Suprapubic skin (tissue), 4 donors: ENCODE measurements around the gene TAB3. TPM values are rescaled to one million over a fixed set of nuclear protein-coding genes. Genes with fewer than 3 reads are reported as not detected.

Experiments
- DNase-seq, 2 donors: peaks; one replicate each; pipeline ENCODE4 v3.0.0-alpha.2; 2019; ENCODE audit warnings: low spot score in 2 of 2
- H3K27ac ChIP-seq: fragments of 200-600 bp; sonication (generic); one replicate; pipeline ENCODE4 v1.5.1; 2019
- H3K27me3 ChIP-seq: fragments of 200-600 bp; sonication (generic); one replicate; pipeline ENCODE4 v1.5.1; 2019
- H3K36me3 ChIP-seq: fragments of 200-600 bp; sonication (generic); one replicate; pipeline ENCODE4 v1.5.1; 2019
- H3K4me1 ChIP-seq: fragments of 200-600 bp; sonication (generic); one replicate; pipeline ENCODE4 v1.5.1; 2019
- H3K4me3 ChIP-seq: fragments of 200-600 bp; sonication (generic); one replicate; pipeline ENCODE4 v1.5.1; 2019; ENCODE audit warnings: mild to moderate bottlenecking
- H3K9me3 ChIP-seq: fragments of 200-600 bp; sonication (generic); one replicate; pipeline ENCODE4 v1.5.1; 2019
- CTCF ChIP-seq, 2 donors: fragments of 200-600 bp in 1 of 2; fragments of 450-650 bp in 1 of 2; sonication (generic) in 1 of 2; IDR thresholded peaks; one replicate each; pipeline ENCODE4 v1.5.1; 2016 to 2019; ENCODE audit warnings: antibody characterized with exemption in 2 of 2, mild to moderate bottlenecking in 1 of 2, moderate library complexity in 1 of 2
- EP300 ChIP-seq: sonication (generic); formaldehyde crosslinking; IDR thresholded peaks from one replicate; pipeline ENCODE4 v1.6.1; 2017; ENCODE audit warnings: antibody characterized with exemption
- POLR2A ChIP-seq, 2 donors: fragments of 450-650 bp; IDR thresholded peaks; one replicate each; pipeline ENCODE4 v1.6.1; 2017; ENCODE audit warnings: antibody characterized with exemption in 2 of 2, mild to moderate bottlenecking in 2 of 2, moderate library complexity in 2 of 2
- POLR2AphosphoS5 ChIP-seq, 3 donors: sonication (generic); formaldehyde crosslinking; IDR thresholded peaks; one replicate each; pipeline ENCODE4 v1.6.1; 2017; ENCODE audit warnings: antibody characterized with exemption in 3 of 3
- WGBS: methylation state at CpG from one replicate; pipeline ENCODE4 v1.1.5; 2018; 5-methylcytosine and 5-hydroxymethylcytosine counted together
- total RNA-seq, 4 donors: library from RNA; depleted of rRNA; stranded (reverse); fragments of >200 nt; gene quantifications; one replicate each; pipeline ENCODE4 v1.1.0, GENCODE V29; 2016

TAB3 gene
- total RNA-seq, 4 donors from 2014 or later = 23.2 to 41.9 (median 26.8) TPM

DNA sequence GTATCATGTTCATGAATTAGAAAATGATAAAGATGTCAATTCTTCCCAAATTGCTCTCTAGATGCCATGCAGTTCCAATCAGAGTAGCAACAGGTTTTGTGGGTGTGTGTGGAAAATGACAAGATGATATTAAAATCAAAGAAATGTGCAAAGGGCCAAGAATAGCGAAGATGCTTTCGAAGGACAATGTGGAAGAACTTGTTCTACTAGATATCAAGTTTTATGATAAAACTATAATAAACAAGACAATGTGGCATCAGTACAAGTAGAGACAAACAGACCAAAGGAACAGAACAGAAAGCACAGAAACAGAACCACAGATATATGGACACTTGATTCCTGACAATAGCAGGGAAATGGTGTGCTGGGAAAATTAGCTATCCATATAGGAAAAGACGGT lies 9.0 kb downstream of the TAB3 start:
- no peak overlapping the region for H3K27ac ChIP-seq
- no peaks in the 10 kb centered on the region for H3K36me3 ChIP-seq
- no peaks in the 10 kb centered on the region for H3K27me3 ChIP-seq
- TF ChIP-seq CTCF (IDR thresholded peaks at IDR 0.05) = no peak
- TF ChIP-seq POLR2AphosphoS5 (IDR thresholded peaks at IDR 0.05) = no peak
- no peak for TF ChIP-seq POLR2A (IDR thresholded peaks at IDR 0.05)
- no peak for TF ChIP-seq EP300
- WGBS = 56% methylated on average over 3 of the region's 3 CpGs
- H3K9me3 ChIP-seq = no peaks in the 10 kb centered on the region
- H3K4me1 ChIP-seq = peaks cover 2% of the 10 kb centered on the region
- no peak for DNase-seq
- no peak overlapping the region for H3K4me3 ChIP-seq

DNA sequence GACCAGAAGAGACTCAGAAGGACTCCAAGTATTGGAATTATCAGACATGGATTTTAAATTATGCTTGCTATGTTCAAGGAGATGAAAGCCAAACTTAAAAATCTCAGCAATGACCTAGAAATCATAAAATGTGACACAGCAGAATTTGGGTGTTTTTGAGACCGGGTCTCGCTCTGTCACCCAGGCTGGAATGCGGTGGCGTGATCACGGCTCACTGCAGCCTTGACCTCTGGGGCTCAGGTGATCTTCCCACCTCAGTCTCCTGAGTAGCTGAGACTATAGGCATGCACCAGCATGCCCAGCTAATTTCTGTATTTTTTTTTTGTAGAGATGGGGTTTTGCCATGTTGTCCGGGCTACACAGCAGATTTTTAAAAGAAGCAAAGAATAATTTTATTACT lies 12.7 kb downstream of the TAB3 start:
- peaks cover 2% of the 10 kb centered on the region for H3K4me1 ChIP-seq
- TF ChIP-seq POLR2AphosphoS5 (IDR thresholded peaks at IDR 0.05) (no peak), CTCF (IDR thresholded peaks at IDR 0.05) (no peak), POLR2A (IDR thresholded peaks at IDR 0.05) (no peak), EP300 (no peak)
- H3K4me3 ChIP-seq = no peak overlapping the region
- 84% methylated on average over 6 of the region's 6 CpGs for WGBS
- DNase-seq = no peak
- no peaks in the 10 kb centered on the region for H3K9me3 ChIP-seq
- H3K36me3 ChIP-seq = no peaks in the 10 kb centered on the region
- H3K27me3 ChIP-seq = no peaks in the 10 kb centered on the region
- no peak overlapping the region for H3K27ac ChIP-seq

GRCh38 chrX:30875957-30876356 lies 13.1 kb downstream of the TAB3 start:
- no peaks in the 10 kb centered on the region for H3K27me3 ChIP-seq
- H3K4me3 ChIP-seq = no peak overlapping the region
- peaks cover 2% of the 10 kb centered on the region for H3K4me1 ChIP-seq
- H3K27ac ChIP-seq = no peak overlapping the region
- 68% methylated on average over 3 of the region's 3 CpGs for WGBS
- no peak for DNase-seq
- no peak for TF ChIP-seq POLR2AphosphoS5 (IDR thresholded peaks at IDR 0.05)
- no peak for TF ChIP-seq CTCF (IDR thresholded peaks at IDR 0.05)
- no peak for TF ChIP-seq POLR2A (IDR thresholded peaks at IDR 0.05)
- no peak for TF ChIP-seq EP300
- H3K9me3 ChIP-seq = no peaks in the 10 kb centered on the region
- H3K36me3 ChIP-seq = no peaks in the 10 kb centered on the region

- Histone ChIP-seq H3K27ac (no peak overlapping the region), H3K36me3 (no peaks in the 10 kb centered on the region), H3K27me3 (no peaks in the 10 kb centered on the region), H3K4me3 (no peak overlapping the region), H3K4me1 (peaks cover 2% of the 10 kb centered on the region), H3K9me3 (no peaks in the 10 kb centered on the region)
- TF ChIP-seq POLR2AphosphoS5 (IDR thresholded peaks at IDR 0.05) (no peak), CTCF (IDR thresholded peaks at IDR 0.05) (no peak), EP300 (no peak), POLR2A (IDR thresholded peaks at IDR 0.05) (no peak)
- WGBS = 74% methylated on average over 3 of the region's 3 CpGs
- no peak for DNase-seq
Observed at GRCh38 chrX:30874851-30875250, 14.2 kb downstream of the TAB3 start.

- H3K27me3 ChIP-seq = no peaks in the 10 kb centered on the region
- no peak overlapping the region for H3K4me3 ChIP-seq
- no peaks in the 10 kb centered on the region for H3K9me3 ChIP-seq
- H3K4me1 ChIP-seq = no peaks in the 10 kb centered on the region
- no peak for DNase-seq
- no peak overlapping the region for H3K27ac ChIP-seq
- TF ChIP-seq POLR2AphosphoS5 (IDR thresholded peaks at IDR 0.05) (no peak), EP300 (no peak), POLR2A (IDR thresholded peaks at IDR 0.05) (no peak), CTCF (IDR thresholded peaks at IDR 0.05) (no peak)
- 64% methylated on average over 2 of the region's 2 CpGs for WGBS
- no peaks in the 10 kb centered on the region for H3K36me3 ChIP-seq
Observed at GRCh38 chrX:30870572-30870971, 18.5 kb downstream of the TAB3 start.
